ENCODE data around the gene CEP85.

CEP85 gene

GRCh38 chr1:26317146-26317545 lies 83.1 kb downstream of the CEP85 start:
- DNase-seq = no peak

DNA sequence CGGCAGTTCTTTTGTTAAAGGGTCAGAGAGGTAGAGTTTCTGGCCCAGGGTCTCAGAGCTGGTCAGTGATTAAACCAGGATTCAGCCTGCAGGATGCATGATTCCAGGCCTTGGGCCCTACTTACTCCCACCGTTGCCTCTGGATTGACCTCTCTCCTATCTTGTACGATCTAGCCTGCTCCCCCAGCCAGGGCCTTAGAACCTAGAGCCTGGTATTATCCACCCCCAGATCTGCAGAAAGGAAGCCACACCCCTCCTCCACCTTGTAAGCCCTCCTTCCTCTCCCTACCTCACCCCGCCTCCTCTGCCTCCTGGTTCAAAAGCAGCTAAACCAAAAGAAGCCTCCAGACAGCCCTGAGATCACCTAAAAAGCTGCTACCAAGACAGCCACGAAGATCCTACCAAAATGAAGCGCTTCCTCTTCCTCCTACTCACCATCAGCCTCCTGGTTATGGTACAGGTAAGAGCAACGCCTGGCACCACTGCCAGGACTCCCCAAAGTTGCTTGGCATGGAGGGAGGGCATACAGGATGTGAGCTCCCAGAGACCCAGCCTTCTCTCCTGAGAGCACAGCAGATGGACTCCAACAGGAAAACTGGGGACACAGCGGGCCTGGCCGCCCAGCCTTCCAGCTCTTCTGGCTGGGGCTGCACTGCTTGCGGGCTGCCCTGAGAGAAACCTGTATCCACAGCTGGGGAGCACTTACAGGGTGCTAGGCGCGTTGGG lies 83.8 kb downstream of the CEP85 start, which contains the start of gene CD52:
Gene CD52, plus strand, starts transcription at position 347 of the 726 bp plus-strand sequence. Its CDS starts 60 bp downstream, at position 407.
- no peak for DNase-seq

GRCh38 chr1:26318338-26319064 lies 84.5 kb downstream of the CEP85 start:
- no peak for DNase-seq

DNA sequence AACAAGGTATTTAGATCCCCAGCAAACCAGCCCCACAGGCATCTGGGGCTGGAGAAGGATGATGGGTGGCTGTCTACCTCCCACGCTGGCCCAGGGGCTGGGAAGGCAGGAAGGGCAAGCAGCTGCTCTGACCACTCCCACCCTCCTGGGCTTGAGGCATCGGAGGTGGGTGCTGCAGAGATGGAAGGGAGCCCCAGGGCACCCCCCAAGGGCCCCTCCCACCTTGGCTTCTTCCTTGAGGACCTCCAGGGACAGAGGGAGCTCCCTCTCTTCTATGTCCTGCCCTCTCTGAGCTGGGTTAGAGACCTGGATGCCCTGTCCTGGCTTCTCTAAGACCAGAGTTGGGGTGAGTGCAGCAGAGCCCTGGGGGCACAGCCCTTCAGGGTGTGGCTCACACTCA lies 86.9 kb downstream of the CEP85 start:
- DNase-seq = no peak

- peak; percentile 78 for DNase-seq
These were observed 87.5 kb downstream of the CEP85 start for GRCh38 chr1:26321315-26322041.

DNA sequence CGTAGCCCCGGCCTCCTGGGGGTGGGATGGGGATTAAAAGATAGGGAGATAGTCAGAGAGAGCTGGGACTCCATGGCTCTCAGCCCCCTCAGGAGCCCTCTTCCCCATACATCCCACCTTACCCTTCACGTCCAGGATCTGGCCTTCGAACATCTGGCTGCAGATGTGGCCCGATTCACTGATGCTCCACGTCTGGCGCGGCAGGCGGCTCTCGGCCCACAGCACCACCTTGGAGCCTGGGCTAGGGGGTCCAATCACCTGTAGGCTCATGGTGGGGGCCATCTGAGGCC lies 88.0 kb downstream of the CEP85 start:
- no peak for DNase-seq

GRCh38 chr1:26323382-26323781 lies 89.4 kb downstream of the CEP85 start:
- DNase-seq = no peak

- no peak for DNase-seq
These were observed 90.5 kb downstream of the CEP85 start for GRCh38 chr1:26324550-26324949.

DNA sequence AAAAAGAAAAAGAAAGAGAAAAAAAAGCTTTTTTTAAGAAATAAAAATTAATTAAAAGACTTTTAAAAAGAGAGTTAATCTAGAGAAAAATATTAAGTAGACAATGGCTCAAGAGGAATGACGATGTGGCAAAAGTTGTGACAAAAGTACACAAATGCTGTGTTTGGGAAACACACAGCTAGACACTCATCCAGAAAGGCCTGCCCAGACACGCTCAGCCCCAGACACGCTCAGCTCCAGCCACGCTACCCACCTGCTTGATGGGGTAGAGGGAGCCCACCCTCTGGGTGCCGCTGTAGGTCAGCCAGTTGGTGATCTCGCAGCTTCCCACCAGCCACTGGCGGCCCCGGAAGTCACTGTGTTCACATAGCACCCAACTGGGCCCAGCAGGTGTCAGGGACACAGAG lies 94.0 kb downstream of the CEP85 start:
- no peak for DNase-seq
